ENCODE results near the gene PI4K2A. TPM values are rescaled to one million over a fixed set of nuclear protein-coding genes. Genes with fewer than 3 reads are reported as not detected.

Gene PI4K2A
- 10 to 100 TPM; 14.1 to 35.9 (median 18.5) TPM for total RNA-seq

DNA sequence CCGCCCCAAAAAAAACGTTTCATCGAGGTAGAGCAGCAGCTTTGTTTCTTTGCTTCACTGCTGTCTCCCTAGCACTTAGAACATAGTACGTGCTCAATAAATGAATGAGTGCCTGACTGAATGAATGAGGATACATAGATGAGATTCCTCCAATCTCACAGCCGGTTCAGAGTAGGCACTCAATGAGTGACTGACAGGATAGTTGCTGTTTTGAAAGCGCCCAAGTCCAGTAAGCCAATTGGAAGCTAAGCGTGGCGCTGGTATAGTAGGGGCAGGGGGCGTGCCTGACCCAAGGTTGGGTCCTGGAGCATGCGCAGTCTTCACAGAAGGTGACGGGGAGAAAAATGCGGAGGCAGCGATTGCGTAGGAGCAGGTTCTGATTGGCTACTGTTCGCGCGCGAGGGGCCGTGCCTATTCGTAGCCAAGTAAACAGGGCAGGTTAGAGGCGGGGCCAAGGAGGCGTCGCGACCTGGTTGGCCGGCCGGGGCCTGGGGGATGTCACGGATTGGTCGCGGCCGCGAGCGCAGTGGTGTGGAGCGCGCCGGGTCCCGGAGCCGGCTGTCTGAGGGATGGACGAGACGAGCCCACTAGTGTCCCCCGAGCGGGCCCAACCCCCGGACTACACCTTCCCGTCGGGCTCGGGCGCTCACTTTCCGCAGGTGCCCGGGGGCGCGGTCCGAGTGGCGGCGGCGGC is at the start of gene PI4K2A:
Gene PI4K2A (plus strand): TSS at position 498 of the 694 bp plus-strand sequence. CDS start 72 bp downstream, at position 570.
- TF ChIP-seq, protein P1, sequence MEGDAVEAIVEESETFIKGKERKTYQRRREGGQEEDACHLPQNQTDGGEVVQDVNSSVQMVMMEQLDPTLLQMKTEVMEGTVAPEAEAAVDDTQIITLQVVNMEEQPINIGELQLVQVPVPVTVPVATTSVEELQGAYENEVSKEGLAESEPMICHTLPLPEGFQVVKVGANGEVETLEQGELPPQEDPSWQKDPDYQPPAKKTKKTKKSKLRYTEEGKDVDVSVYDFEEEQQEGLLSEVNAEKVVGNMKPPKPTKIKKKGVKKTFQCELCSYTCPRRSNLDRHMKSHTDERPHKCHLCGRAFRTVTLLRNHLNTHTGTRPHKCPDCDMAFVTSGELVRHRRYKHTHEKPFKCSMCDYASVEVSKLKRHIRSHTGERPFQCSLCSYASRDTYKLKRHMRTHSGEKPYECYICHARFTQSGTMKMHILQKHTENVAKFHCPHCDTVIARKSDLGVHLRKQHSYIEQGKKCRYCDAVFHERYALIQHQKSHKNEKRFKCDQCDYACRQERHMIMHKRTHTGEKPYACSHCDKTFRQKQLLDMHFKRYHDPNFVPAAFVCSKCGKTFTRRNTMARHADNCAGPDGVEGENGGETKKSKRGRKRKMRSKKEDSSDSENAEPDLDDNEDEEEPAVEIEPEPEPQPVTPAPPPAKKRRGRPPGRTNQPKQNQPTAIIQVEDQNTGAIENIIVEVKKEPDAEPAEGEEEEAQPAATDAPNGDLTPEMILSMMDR (IDR thresholded peaks at IDR 0.05; ENCODE audit: low read depth), result no peak

DNA sequence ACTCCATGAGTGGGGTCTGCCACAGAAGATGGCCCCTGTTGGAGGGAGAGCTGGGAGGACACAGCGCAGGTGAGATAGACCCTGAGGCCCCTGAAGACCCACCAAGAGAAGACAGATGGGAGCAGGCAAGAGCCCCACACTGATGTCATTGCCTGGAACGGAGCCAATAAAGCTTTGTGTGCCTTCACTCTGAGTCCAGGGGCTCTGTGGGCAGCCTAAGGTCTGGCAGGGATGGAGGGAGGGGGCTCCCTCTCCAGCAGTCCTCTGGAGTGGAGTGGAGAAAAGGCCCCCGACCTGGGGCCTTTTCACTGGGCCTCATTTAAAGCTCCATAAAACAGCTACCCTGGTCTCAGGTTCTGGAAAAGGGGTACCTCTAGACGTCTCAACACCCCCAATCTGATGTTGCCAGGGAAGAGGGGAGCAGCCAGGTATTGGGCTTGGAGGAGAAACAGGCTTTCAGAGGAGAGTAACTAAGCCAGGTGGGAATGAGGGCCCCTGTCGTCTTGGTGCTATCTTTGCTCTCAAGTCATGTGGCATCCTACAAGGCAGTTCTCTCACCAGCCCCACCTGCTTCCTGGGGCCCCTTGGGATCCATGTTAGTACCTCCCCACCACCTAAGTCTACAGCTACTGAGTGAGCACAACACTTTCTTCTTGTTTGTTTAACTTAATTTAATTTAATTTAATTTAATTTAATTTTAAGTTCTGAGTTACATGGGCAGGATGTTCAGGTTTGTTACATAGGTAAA is 49.5 kb upstream of the PI4K2A start:
- TF ChIP-seq, protein P1 (IDR thresholded peaks at IDR 0.05; ENCODE audit: low read depth), result no peak

DNA sequence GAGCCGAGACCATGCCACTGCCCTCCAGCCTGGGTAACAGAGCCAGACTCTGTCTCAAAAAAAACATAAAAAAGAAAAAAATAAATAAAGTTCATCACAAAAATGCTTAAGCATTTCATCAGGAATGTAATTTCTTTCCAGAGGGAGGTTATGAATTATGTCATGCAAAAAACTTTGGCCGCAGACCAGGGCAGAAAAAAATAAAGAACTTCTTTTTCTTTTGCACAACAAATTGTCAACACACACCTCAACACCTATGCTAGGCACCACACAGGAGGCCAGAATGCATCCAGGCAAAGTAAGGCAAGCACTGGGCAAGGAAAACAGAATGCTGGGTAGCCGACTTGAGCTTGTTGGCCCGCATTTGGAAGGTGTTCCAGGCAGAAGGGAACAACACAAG is 47.0 kb upstream of the PI4K2A start:
- TF ChIP-seq, protein P1 (IDR thresholded peaks at IDR 0.05; ENCODE audit: low read depth), result no peak

DNA sequence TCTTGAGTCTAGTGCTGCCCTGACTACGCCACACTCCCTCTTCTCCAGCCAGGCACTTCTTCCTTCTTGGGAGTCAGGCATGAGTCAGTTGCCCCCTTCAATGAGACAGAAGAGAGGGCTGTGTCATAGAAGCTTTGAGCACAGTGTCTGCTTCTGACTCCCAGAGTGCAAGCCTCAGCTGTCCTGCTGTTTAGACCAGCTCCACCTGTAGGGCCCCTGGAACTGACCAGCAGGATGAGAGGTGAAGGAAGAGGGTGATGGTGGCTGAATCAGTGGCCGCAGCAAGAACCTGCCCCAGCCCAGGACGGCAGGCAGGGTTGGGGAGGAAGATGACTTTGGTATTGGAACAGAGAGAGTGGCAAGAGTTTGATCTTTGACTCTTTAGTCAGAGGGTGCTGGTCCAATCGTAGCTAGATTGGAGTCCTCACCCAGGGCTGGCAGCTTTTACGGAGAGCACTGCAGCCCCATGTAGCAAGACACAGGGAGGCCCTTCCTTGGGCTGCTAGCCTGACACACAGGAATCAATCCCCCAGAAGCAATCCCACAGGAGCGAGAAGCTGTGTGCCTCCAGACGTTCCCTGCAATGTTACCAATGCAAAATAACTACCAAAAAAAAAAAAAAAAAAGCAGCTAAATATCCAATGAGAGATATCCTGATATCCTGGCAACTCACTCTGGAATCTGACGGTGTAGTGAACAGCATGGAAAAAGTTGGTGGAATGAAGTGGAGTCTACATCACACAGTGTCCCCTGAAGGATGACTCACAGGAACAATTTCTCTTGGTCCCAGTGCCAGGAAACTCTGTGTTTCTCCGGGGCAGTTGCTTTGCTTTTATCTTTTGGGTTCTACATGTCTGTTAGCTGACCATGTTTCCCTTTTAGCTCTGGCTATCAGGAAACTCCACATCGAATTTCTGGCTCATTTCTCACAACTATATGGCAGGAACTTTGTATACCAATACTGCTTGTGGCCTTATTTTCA is 44.1 kb upstream of the PI4K2A start:
- TF ChIP-seq, protein P1 (IDR thresholded peaks at IDR 0.05; ENCODE audit: low read depth), result no peak

DNA sequence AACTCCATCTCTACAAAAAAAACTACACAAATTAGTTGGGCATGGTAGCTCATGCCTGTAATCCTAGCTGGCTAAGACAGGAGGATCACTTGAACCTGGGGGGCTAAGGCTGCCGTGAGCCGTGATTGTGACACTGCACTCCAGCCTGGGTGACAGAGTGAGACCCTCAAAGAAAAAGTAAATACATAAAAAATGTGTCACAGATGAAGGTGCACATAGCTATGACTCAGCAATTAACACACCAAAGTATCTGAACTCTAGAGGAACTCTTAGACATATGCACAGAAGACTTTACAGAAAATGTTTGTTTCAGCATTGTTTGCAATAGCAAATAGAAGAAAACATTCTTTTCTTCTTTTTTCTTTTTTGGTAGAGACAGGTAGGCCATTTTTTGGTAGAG is 42.7 kb upstream of the PI4K2A start:
- TF ChIP-seq, protein P1 (IDR thresholded peaks at IDR 0.05; ENCODE audit: low read depth), result no peak

DNA sequence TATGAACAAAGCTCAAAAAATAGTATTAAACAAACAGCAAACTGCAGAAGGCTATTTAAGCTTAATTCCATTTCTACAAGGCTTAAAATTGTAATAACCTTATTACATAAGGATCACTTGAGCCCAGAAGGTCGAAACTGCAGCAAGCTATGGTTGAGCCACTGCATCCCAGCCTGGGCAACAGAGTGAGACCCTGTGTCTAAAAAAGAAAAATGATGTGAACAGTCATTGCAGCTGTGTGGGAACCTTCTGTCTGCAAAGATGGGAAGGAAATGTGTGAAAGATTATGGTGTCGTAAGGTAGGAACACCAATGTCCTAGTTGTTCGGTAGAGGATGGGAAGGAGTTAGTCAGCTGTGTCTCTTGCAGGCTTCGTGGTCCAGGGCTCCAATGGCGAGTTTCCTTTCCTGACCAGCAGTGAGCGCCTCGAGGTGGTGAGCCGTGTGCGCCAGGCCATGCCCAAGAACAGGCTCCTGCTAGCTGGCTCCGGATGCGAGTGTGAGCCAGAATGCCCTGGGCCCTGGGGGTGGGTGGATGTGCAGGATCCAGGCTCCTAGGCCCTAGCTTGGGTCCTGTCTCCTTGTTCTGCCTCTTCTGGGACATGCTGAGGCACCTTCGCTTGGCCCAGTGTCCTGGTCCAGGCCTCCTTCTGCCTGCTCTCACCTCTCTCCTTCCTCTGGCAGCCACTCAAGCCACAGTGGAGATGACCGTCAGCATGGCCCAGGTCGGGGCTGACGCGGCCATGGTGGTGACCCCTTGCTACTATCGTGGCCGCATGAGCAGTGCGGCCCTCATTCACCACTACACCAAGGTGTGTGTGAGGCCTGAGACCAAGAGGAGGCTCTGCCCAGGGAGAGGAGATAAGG is 41.8 kb upstream of the PI4K2A start:
- TF ChIP-seq, protein P1 (IDR thresholded peaks at IDR 0.05; ENCODE audit: low read depth), result no peak
